Measurements from ENCODE around the gene TYRO3. TPM values are rescaled to one million over a fixed set of nuclear protein-coding genes. Genes with fewer than 3 reads are reported as not detected.

The TYRO3 gene
- total RNA-seq, 1 experiment from 2014 or later, result 118 TPM

DNA sequence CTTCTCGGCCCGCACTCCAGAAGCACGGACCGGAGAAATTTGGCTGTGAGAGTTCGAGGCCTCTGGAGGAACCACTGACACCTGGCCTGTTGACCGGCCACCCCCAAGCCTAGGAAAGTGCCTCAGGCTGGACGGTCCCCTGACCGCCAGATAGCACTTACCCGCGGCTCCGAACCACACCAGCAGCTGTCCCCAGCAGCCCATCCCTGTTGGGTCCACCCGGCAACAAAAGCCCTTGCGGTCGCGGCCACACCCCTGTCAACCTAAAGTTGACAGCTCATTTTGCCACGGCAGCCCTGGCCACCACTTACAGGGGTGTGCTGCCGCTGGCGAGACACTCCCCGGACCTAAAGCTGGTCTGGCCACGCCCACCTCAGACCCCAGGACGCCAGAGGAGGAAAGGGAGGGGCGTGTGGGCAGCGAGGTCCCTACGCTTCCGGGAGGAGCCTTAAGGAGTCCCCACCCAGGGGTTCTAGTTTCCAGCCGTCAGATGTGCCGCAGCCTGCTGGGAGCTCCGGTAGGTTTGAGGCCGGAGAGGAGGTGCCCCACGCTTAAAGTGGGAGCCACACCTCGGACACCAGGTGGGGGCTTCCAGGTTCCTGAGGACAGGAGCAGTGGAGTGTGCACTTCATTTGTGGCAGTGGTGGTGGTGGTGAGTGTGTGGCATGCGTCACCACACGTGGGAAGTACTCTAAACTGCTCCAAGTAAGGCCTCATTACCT lies 45.3 kb upstream of the TYRO3 start, which contains the start of gene LTK:
LTK (minus strand) TSS at position 322 of the 722 bp plus-strand sequence; CDS start at position 204, 118 bp downstream.
- H3K4me3 ChIP-seq (ENCODE audit: low read depth, low read length), result peak within 1 kb of the TSS; percentile 61
- peak within 1 kb of the TSS; percentile 35 for H3K27ac Mint-ChIP-seq (ENCODE audit: unreplicated experiment)
- no peaks in the 10 kb centered on the region for H3K9me3 ChIP-seq
- H3K9me3 Mint-ChIP-seq (ENCODE audit: unreplicated experiment), result no peaks in the 10 kb centered on the region
- POLR2A ChIA-PET, result no interaction called here
- H3K36me3 Mint-ChIP-seq (ENCODE audit: insufficient read depth, unreplicated experiment), result peaks cover 20% of the 10 kb centered on the region
- CTCF ChIA-PET, result no interaction called here
- no peak for DNase-seq
- H3K4me1 Mint-ChIP-seq (ENCODE audit: low read depth, unreplicated experiment), result no peaks in the 10 kb centered on the region
- TF ChIP-seq CTCF (IDR thresholded peaks at IDR 0.05; ENCODE audit: insufficient read depth in 1 of 2, low read depth in 1 of 2, low read length in 1 of 2, severe bottlenecking in 1 of 2, unreplicated experiment in 1 of 2), result no peak
- no peaks in the 10 kb centered on the region for H3K36me3 ChIP-seq (ENCODE audit: control insufficient read depth, insufficient read depth, low read length)
- H3K27me3 Mint-ChIP-seq (ENCODE audit: insufficient read depth, unreplicated experiment), result no peaks in the 10 kb centered on the region
- no peaks in the 10 kb centered on the region for H3K27me3 ChIP-seq (replicated peaks; ENCODE audit: control insufficient read depth, insufficient read depth, low read length)
- peak within 1 kb of the TSS; percentile 71 for H3K4me3 Mint-ChIP-seq (ENCODE audit: unreplicated experiment)
- H3K4me1 ChIP-seq, result peaks cover 4% of the 10 kb centered on the region; the same call in 1 of the 2 replicates
- BruUV-seq (replicated peaks), result no TSS peak
- intact Hi-C loops (cut with micrococcal nuclease; ENCODE audit: unreplicated experiment), result no loop called here

GRCh38 chr15:41517895-41518449 lies 41.0 kb upstream of the TYRO3 start:
- Mint-ChIP-seq H3K9me3 (ENCODE audit: unreplicated experiment) (no peaks in the 10 kb centered on the region), H3K36me3 (ENCODE audit: insufficient read depth, unreplicated experiment) (peaks cover 34% of the 10 kb centered on the region), H3K4me1 (ENCODE audit: low read depth, unreplicated experiment) (no peaks in the 10 kb centered on the region), H3K27me3 (ENCODE audit: insufficient read depth, unreplicated experiment) (no peaks in the 10 kb centered on the region), H3K4me3 (ENCODE audit: unreplicated experiment) (no peak overlapping the region), H3K27ac (ENCODE audit: unreplicated experiment) (no peak overlapping the region)
- no peak for DNase-seq
- no peaks in the 10 kb centered on the region for H3K36me3 ChIP-seq (ENCODE audit: control insufficient read depth, insufficient read depth, low read length)
- H3K4me1 ChIP-seq, result no peaks in the 10 kb centered on the region
- intact Hi-C loops (cut with micrococcal nuclease; ENCODE audit: unreplicated experiment), result no loop called here
- no peak overlapping the region for H3K4me3 ChIP-seq (ENCODE audit: low read depth, low read length)
- no TSS peak for BruUV-seq (replicated peaks)
- H3K27me3 ChIP-seq (replicated peaks; ENCODE audit: control insufficient read depth, insufficient read depth, low read length), result no peaks in the 10 kb centered on the region
- H3K9me3 ChIP-seq, result no peaks in the 10 kb centered on the region
- ChIA-PET CTCF (interaction anchor here (0.6 to 1.7 kb wide), 2 partner anchors 26 to 52 kb away, joined by 6 to 7 read pairs; partner anchors contain the start of gene RPAP1), POLR2A (interaction anchor here (0.5 kb wide), 1 partner anchor 105 kb away, joined by 9 read pairs; no protein-coding TSS in a partner anchor)
- TF ChIP-seq CTCF (IDR thresholded peaks at IDR 0.05; ENCODE audit: insufficient read depth in 1 of 2, low read depth in 1 of 2, low read length in 1 of 2, severe bottlenecking in 1 of 2, unreplicated experiment in 1 of 2), result no peak

GRCh38 chr15:41520636-41521035 lies 38.4 kb upstream of the TYRO3 start:
- H3K4me3 ChIP-seq (ENCODE audit: low read depth, low read length), result no peak overlapping the region
- no peaks in the 10 kb centered on the region for H3K36me3 ChIP-seq (ENCODE audit: control insufficient read depth, insufficient read depth, low read length)
- ChIA-PET CTCF (no interaction called here), POLR2A (no interaction called here)
- no peaks in the 10 kb centered on the region for H3K4me1 ChIP-seq
- Mint-ChIP-seq H3K27ac (ENCODE audit: unreplicated experiment) (peak overlapping the region; percentile 20), H3K4me1 (ENCODE audit: low read depth, unreplicated experiment) (no peaks in the 10 kb centered on the region), H3K36me3 (ENCODE audit: insufficient read depth, unreplicated experiment) (peaks cover 34% of the 10 kb centered on the region), H3K27me3 (ENCODE audit: insufficient read depth, unreplicated experiment) (no peaks in the 10 kb centered on the region), H3K4me3 (ENCODE audit: unreplicated experiment) (no peak overlapping the region), H3K9me3 (ENCODE audit: unreplicated experiment) (no peaks in the 10 kb centered on the region)
- H3K27me3 ChIP-seq (replicated peaks; ENCODE audit: control insufficient read depth, insufficient read depth, low read length), result no peaks in the 10 kb centered on the region
- DNase-seq, result no peak
- no peak for TF ChIP-seq CTCF (IDR thresholded peaks at IDR 0.05; ENCODE audit: insufficient read depth in 1 of 2, low read depth in 1 of 2, low read length in 1 of 2, severe bottlenecking in 1 of 2, unreplicated experiment in 1 of 2)
- no peaks in the 10 kb centered on the region for H3K9me3 ChIP-seq
- BruUV-seq (replicated peaks), result no TSS peak
- intact Hi-C loops (cut with micrococcal nuclease; ENCODE audit: unreplicated experiment), result no loop called here
